HG03354 (cell line): ENCODE results near the gene NRL.

Source experiments
- ATAC-seq: cut with Tn5 transposase; IDR thresholded peaks from one replicate; pipeline ENCODE4 v1.9.1; 2021; ENCODE audit warnings: mild to moderate bottlenecking; ENCODE audit not compliant: unreplicated experiment, poor library complexity, severe bottlenecking

NRL gene

GRCh38 chr14:24071836-24072430 lies 42.8 kb downstream of the NRL start:
- ATAC-seq, result no peak

- no peak for ATAC-seq
Measured at GRCh38 chr14:24071144-24071697, 43.5 kb downstream of the NRL start, which contains the start of gene CPNE6. TSS of gene CPNE6 (plus strand) at chr14:24071562. CDS start at chr14:24072937, 1,375 bp downstream.

- ATAC-seq, result no peak
Measured at GRCh38 chr14:24070285-24071143, 44.2 kb downstream of the NRL start.

- ATAC-seq, result no peak
Measured at GRCh38 chr14:24069411-24069735, 45.4 kb downstream of the NRL start.

GRCh38 chr14:24068711-24069410 lies 45.9 kb downstream of the NRL start:
- no peak for ATAC-seq

- no peak for ATAC-seq
Measured at GRCh38 chr14:24067133-24068082, 47.3 kb downstream of the NRL start.

GRCh38 chr14:24066496-24067132 lies 48.1 kb downstream of the NRL start:
- no peak for ATAC-seq

- ATAC-seq, result no peak
Measured at GRCh38 chr14:24065408-24065807, 49.3 kb downstream of the NRL start.

GRCh38 chr14:24064856-24065255 lies 49.9 kb downstream of the NRL start:
- no peak for ATAC-seq

- ATAC-seq, result no peak
Measured at GRCh38 chr14:24064091-24064795, 50.5 kb downstream of the NRL start.

- no peak for ATAC-seq
Measured at GRCh38 chr14:24063263-24063836, 51.4 kb downstream of the NRL start.

- ATAC-seq, result no peak
Measured at GRCh38 chr14:24062216-24062980, 52.4 kb downstream of the NRL start.

- no peak for ATAC-seq
Measured at GRCh38 chr14:24060984-24061913, 53.5 kb downstream of the NRL start.

- ATAC-seq, result no peak
Measured at GRCh38 chr14:24060443-24060842, 54.3 kb downstream of the NRL start.

GRCh38 chr14:24059841-24060388 lies 54.8 kb downstream of the NRL start:
- ATAC-seq, result no peak

- no peak for ATAC-seq
Measured at GRCh38 chr14:24058951-24059475, 55.7 kb downstream of the NRL start.
